Amygdala (tissue), 56 donors: ENCODE results near the gene LYSET.
"Not testable (repeated sequence)": the region's sequence is repeated elsewhere in the genome, so short reads cannot be mapped to it uniquely, and the experiment has no call there.

Source experiments
- DNase-seq, 56 donors: peaks; one replicate each; lab custom pipeline; 2025; lab: John Stamatoyannopoulos, UW

The LYSET gene

GRCh38 chr14:93165271-93166265 lies 19.5 kb upstream of the LYSET start:
- not testable (repeated sequence) for DNase-seq

GRCh38 chr14:93168610-93169009 lies 16.5 kb upstream of the LYSET start:
- DNase-seq, result not testable (repeated sequence)

GRCh38 chr14:93169619-93170018 lies 15.5 kb upstream of the LYSET start:
- not testable (repeated sequence) for DNase-seq

GRCh38 chr14:93170141-93170540 lies 15.0 kb upstream of the LYSET start:
- not testable (repeated sequence) for DNase-seq

- no peak for DNase-seq
These were observed 13.7 kb upstream of the LYSET start for GRCh38 chr14:93171376-93171775.

- peak in 13 of 56 donors; percentile 6 to 46 (median 17) for DNase-seq
These were observed 11.1 kb upstream of the LYSET start for GRCh38 chr14:93173943-93174395.

GRCh38 chr14:93174731-93175130 lies 10.4 kb upstream of the LYSET start:
- DNase-seq, result not testable (repeated sequence)

- DNase-seq, result no peak
These were observed 9.6 kb upstream of the LYSET start for GRCh38 chr14:93175492-93175891.

GRCh38 chr14:93183596-93184317 lies 1.4 kb upstream of the LYSET start:
- DNase-seq, result no peak

GRCh38 chr14:93185349-93185720 lies 218 bp downstream of the LYSET start:
- no peak for DNase-seq

- DNase-seq, result no peak
These were observed 1.3 kb downstream of the LYSET start for GRCh38 chr14:93186466-93186865.

- DNase-seq, result no peak
These were observed 1.8 kb downstream of the LYSET start for GRCh38 chr14:93186956-93187355.

- DNase-seq, result no peak
These were observed 10.3 kb downstream of the LYSET start for GRCh38 chr14:93195316-93195999.

GRCh38 chr14:93199031-93199430 lies 13.9 kb downstream of the LYSET start:
- no peak for DNase-seq

GRCh38 chr14:93200553-93200952 lies 15.4 kb downstream of the LYSET start:
- no peak for DNase-seq

- DNase-seq, result no peak
These were observed 16.1 kb downstream of the LYSET start for GRCh38 chr14:93201155-93201704.

GRCh38 chr14:93206793-93207467 lies 21.8 kb downstream of the LYSET start, which contains the start of the genes GON7 and UBR7:
Gene GON7 (minus strand): TSS chr14:93207065. CDS start chr14:93207037, 28 bp downstream.
Gene UBR7 (plus strand): TSS chr14:93207256. CDS start chr14:93207292, 36 bp downstream.
- DNase-seq, result peak; percentile 44 to 97 (median 93)

- peak in 34 of 56 donors; percentile 10 to 77 (median 61) for DNase-seq
These were observed 22.6 kb downstream of the LYSET start for GRCh38 chr14:93207468-93208308.

- DNase-seq, result no peak
These were observed 27.3 kb downstream of the LYSET start for GRCh38 chr14:93212432-93212831.
